HG02840 (cell line): ENCODE data around the gene GAGE10.
"Not testable (repeated sequence)": the region's sequence is repeated elsewhere in the genome, so short reads cannot be mapped to it uniquely, and the experiment has no call there.

Experiments used
- ATAC-seq: cut with Tn5 transposase; IDR thresholded peaks from one replicate; pipeline ENCODE4 v1.9.1; 2021; ENCODE audit warnings: mild to moderate bottlenecking, moderate library complexity, moderate number of reproducible peaks; ENCODE audit not compliant: unreplicated experiment, low FRiP score

The GAGE10 gene

GRCh38 chrX:49316085-49316484 is 12.6 kb downstream of the GAGE10 start:
- no peak for ATAC-seq

GRCh38 chrX:49321737-49322136 is 18.3 kb downstream of the GAGE10 start, which contains the start of gene GAGE12J:
Gene GAGE12J, plus strand, starts transcription at chrX:49322037. Its CDS starts 1,157 bp downstream, at chrX:49323194.
- not testable (repeated sequence) for ATAC-seq

DNA sequence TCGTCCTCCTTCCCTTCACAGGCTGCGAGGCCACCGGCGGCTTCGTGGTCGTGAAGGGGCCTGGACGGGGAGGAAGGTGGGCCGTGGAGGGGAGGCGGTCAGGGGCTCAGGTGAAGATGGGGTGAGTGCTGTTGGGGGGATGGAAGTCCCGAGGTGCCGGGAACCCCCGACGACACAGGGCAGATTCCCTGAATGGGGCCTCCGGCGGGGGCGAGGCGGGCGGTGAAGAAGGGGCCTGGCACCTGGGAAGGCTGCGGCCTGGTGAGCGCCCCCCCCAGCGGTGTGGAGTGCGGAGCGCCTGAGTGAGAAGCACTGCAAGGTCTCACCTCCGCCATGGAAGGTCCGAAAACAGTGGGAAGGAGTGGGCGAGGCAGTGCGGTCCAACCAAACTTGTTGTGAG is 18.8 kb downstream of the GAGE10 start:
- ATAC-seq: not testable (repeated sequence)

- not testable (repeated sequence) for ATAC-seq
These were observed 20.3 kb downstream of the GAGE10 start for GRCh38 chrX:49323735-49324134.

- not testable (repeated sequence) for ATAC-seq
These were observed 27.0 kb downstream of the GAGE10 start for GRCh38 chrX:49330421-49330820.

DNA sequence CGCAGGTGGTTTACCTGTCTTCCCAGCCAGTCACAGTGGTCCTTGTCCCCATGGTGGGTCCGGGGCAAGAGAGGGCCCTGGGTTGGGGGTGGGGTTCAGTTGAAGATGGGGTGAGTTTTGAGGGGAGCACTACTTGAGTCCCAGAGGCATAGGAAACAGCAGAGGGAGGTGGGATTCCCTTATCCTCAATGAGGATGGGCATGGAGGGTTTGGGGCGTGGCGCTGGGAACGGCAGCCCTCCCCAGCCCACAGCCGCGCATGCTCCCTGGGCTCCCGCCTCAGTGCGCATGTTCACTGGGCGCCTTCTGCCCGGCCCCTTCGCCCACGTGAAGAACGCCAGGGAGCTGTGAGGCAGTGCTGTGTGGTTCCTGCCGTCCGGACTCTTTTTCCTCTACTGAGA is 27.8 kb downstream of the GAGE10 start, which contains the start of gene GAGE13:
GAGE13 (plus strand) TSS at position 301 of the 400 bp plus-strand sequence. CDS start 1,156 bp downstream, outside the sequence.
- ATAC-seq: not testable (repeated sequence)

- not testable (repeated sequence) for ATAC-seq
These were observed 28.4 kb downstream of the GAGE10 start for GRCh38 chrX:49331841-49332240.

- not testable (repeated sequence) for ATAC-seq
These were observed 38.0 kb downstream of the GAGE10 start for GRCh38 chrX:49341449-49341848.

DNA sequence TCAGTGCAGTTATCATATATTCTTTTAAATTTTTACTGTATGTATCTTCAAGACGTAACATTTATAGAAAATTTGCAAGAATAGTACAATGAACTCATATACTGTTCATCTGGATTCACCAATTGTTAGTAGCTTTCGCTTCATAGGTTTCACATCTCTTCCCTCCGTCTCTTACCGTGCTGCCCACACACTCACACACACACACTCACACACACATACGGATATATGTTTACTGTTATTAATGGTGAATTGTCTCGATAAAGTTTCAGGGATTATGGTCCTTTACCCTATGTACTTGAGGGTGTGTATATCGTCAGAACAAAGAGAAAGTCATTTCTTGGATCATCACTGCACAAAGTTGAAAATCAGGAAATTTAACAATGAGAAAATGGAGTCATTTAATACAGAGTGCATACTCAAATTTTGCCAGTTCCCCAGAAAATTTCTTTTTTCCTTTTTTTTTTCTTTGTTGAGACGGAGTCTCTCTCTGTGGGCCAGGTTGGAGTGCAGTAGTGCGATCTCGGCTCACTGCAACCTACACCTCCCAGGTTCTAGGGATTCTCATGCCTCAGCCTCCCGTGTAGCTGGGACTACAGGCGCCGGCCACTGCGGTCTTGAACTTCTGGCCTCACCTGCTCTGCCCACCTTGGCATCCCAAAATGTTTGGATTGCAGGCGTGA is 41.2 kb downstream of the GAGE10 start:
- not testable (repeated sequence) for ATAC-seq

GRCh38 chrX:49345402-49345801 is 42.0 kb downstream of the GAGE10 start:
- not testable (repeated sequence) for ATAC-seq

GRCh38 chrX:49346150-49346549 is 42.7 kb downstream of the GAGE10 start:
- not testable (repeated sequence) for ATAC-seq
